Measurements from ENCODE around the gene EDEM3. TPM values are rescaled to one million over a fixed set of nuclear protein-coding genes. Genes with fewer than 3 reads are reported as not detected.
A peak's percentile ranks its signal among the peaks of the same experiment; 100 is the strongest.

Gene EDEM3
- total and polyA plus RNA-seq, 9 of the 15 experiments (the other 6 are each of a cell fraction or from before 2014, with no cell fraction given): 15.8 to 46.6 (median 28.0) TPM

- TF ChIP-seq PBX2 (CRISPR knock-in tag; IDR thresholded peaks at IDR 0.05; ENCODE audit: low read depth) (no peak), PBX2 (tag; conservative IDR thresholded peaks at IDR 0.05; ENCODE audit: low read depth) (peak; percentile 79), ZNF444 (CRISPR knock-in tag; IDR thresholded peaks at IDR 0.05) (no peak), LARP7 (IDR thresholded peaks at IDR 0.05) (no peak), DIDO1 (tag; IDR thresholded peaks at IDR 0.05; ENCODE audit: low read depth) (no peak), NELFE (IDR thresholded peaks at IDR 0.05; ENCODE audit: insufficient read depth, insufficient read length) (no peak), TRIM28 (IDR thresholded peaks at IDR 0.05) (no peak), ZNF277 (CRISPR knock-in tag; IDR thresholded peaks at IDR 0.05; ENCODE audit: borderline replicate concordance) (no peak), NCOA2 (IDR thresholded peaks at IDR 0.05; ENCODE audit: partially characterized antibody in 2 of 2) (no peak), ZNF324 (CRISPR knock-in tag; IDR thresholded peaks at IDR 0.05) (no peak), ZNF507 (tag; conservative IDR thresholded peaks at IDR 0.05) (no peak), FOSL1 (tag; conservative IDR thresholded peaks at IDR 0.05) (no peak), ZBTB43 (CRISPR knock-in tag; IDR thresholded peaks at IDR 0.05) (no peak), ELF4 (CRISPR knock-in tag; IDR thresholded peaks at IDR 0.05) (no peak), CTCF (IDR thresholded peaks at IDR 0.05 in 2 of 3, conservative IDR thresholded peaks at IDR 0.05 in 1 of 3; ENCODE audit: insufficient read depth in 2 of 3, low read depth in 1 of 3, low read length in 3 of 3) (no peak), SP1 (CRISPR knock-in tag; IDR thresholded peaks at IDR 0.05) (no peak), EWSR1 (IDR thresholded peaks at IDR 0.05; ENCODE audit: borderline replicate concordance, low read depth, partially characterized antibody) (no peak), ZNF133 (CRISPR knock-in tag; IDR thresholded peaks at IDR 0.05) (no peak), IFI16 (CRISPR knock-in tag; IDR thresholded peaks at IDR 0.05) (no peak), FOXJ2 (tag; IDR thresholded peaks at IDR 0.05) (peak; percentile 76; the same call in 1 of the 2 replicates), ZBTB17 (CRISPR knock-in tag; IDR thresholded peaks at IDR 0.05) (no peak)
Measured at GRCh38 chr1:184745929-184746638, 8.6 kb downstream of the EDEM3 start (continued).

All from K562 (cell line).